Epithelial cell of proximal tubule (primary cell): ENCODE measurements around the gene CHD2. TPM values are rescaled to one million over a fixed set of nuclear protein-coding genes. Genes with fewer than 3 reads are reported as not detected.

ENCODE experiments used
- DNase-seq: peaks from one replicate; pipeline ENCODE4 v3.0.0-alpha.2; 2011; ENCODE audit warnings: low read depth
- H3K4me3 ChIP-seq: 2 replicates; pipeline ENCODE4 v1.5.1; 2011; ENCODE audit warnings: low read depth, mild to moderate bottlenecking, low read length
- total RNA-seq: library from RNA; depleted of rRNA; stranded (reverse); fragments of >200 nt; gene quantifications from 2 replicates; pipeline ENCODE4 v1.2.3, GENCODE V29; 2015
- TF ChIP-seq, protein P1 (sequence below): conservative IDR thresholded peaks from 2 replicates; pipeline ENCODE4 v1.5.1; 2012; ENCODE audit warnings: low read depth, mild to moderate bottlenecking, low read length

CHD2 gene
- total RNA-seq, 1 donor from 2014 or later: 26.5 TPM

- no peak for DNase-seq
These were observed 119.8 kb downstream of the CHD2 start for GRCh38 chr15:93019971-93020370.

GRCh38 chr15:93020976-93021772 lies 121.0 kb downstream of the CHD2 start:
- no peak for DNase-seq
- no peak overlapping the region for H3K4me3 ChIP-seq
- TF ChIP-seq, protein P1, sequence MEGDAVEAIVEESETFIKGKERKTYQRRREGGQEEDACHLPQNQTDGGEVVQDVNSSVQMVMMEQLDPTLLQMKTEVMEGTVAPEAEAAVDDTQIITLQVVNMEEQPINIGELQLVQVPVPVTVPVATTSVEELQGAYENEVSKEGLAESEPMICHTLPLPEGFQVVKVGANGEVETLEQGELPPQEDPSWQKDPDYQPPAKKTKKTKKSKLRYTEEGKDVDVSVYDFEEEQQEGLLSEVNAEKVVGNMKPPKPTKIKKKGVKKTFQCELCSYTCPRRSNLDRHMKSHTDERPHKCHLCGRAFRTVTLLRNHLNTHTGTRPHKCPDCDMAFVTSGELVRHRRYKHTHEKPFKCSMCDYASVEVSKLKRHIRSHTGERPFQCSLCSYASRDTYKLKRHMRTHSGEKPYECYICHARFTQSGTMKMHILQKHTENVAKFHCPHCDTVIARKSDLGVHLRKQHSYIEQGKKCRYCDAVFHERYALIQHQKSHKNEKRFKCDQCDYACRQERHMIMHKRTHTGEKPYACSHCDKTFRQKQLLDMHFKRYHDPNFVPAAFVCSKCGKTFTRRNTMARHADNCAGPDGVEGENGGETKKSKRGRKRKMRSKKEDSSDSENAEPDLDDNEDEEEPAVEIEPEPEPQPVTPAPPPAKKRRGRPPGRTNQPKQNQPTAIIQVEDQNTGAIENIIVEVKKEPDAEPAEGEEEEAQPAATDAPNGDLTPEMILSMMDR: no peak

More at GRCh38 chr15:93019971-93020370, 119.8 kb downstream of the CHD2 start:
- no peak overlapping the region for H3K4me3 ChIP-seq
- TF ChIP-seq, protein P1: no peak

DNA sequence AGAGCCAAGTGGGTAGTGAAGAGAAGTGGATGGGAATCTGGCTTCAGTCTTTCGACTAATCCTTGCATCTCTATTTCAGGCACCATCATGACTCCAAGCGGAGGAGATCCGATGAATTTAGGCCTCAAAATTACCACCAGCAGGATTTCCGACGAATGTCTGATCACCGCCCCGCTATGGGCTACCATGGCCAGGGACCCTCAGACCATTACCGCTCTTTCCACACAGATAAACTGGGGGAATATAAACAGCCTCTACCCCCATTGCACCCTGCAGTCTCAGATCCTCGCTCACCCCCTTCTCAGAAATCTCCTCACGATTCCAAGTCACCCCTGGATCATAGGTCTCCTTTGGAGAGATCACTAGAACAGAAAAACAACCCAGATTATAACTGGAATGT lies 124.2 kb downstream of the CHD2 start:
- H3K4me3 ChIP-seq: no peak overlapping the region
- no peak for DNase-seq
- TF ChIP-seq, protein P1: no peak

DNA sequence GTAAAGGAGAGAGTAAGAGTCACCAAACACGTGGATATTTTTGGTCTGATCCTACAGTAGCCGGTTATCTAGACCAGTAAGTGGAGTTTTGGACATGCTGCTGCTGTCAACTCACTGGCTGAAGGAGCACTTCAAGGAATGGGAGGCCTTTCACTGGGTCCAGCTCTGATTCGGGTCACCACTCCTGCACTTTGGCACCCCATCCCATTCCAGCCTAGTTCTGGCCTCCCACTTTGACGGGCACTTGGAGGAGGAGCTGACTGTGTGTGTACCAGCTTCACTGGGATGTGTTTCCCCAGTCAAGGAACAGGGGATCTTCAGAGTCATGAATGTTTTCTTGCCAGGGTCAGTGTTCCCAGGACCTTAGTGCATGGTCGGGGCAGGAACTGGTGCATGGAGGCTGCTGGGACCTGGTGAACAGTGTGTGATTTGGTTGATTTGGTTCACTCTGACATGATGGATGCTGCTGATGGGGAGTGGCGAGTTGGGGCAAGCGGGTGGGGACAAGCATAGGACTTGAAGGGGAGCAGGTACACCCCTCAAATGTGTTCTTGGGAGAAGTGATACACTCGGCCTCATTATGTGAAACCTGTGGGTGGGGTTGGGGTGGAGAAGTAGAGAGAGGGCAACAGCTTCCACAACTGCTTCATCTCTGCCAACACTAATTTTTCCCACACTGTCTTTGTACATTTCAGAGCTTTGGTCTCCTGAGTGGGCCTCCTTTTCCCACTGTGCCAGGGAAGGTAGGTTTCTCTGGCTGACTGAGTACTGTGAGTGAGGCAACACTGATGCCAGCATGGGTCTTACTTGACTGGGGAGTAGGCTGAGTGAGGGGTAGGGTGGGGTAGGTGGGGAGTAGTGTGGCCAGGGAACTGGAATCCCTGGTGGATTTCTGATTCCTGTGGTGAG lies 124.8 kb downstream of the CHD2 start:
- no peak for DNase-seq
- no peak overlapping the region for H3K4me3 ChIP-seq
- TF ChIP-seq, protein P1: no peak

GRCh38 chr15:93025625-93025982 lies 125.5 kb downstream of the CHD2 start:
- TF ChIP-seq, protein P1: no peak
- no peak overlapping the region for H3K4me3 ChIP-seq
- no peak for DNase-seq

- TF ChIP-seq, protein P1: no peak
- no peak for DNase-seq
- H3K4me3 ChIP-seq: no peak overlapping the region
These were observed 126.3 kb downstream of the CHD2 start for GRCh38 chr15:93026380-93026817.
